Left renal cortex interstitium (tissue), 4 donors: Measurements from ENCODE around the gene AATK. TPM values are rescaled to one million over a fixed set of nuclear protein-coding genes. Genes with fewer than 3 reads are reported as not detected.

ENCODE experiments used
- DNase-seq, 4 donors: peaks; one replicate each; pipeline ENCODE4 v3.0.0-alpha.2; 2013; ENCODE audit warnings: low read depth in 4 of 4, low spot score in 2 of 4, missing footprints in 1 of 4
- polyA plus RNA-seq, 4 donors: library from polyadenylated mRNA; unstranded; fragments of 120-200 nt; gene quantifications; one replicate each; pipeline ENCODE4 v1.2.1, GENCODE V29; 2013; ENCODE audit not compliant: insufficient read length in 4 of 4

Gene AATK
- polyA plus RNA-seq, 4 donors, result 4.4 to 7.0 (median 5.4) TPM

GRCh38 chr17:81131486-81132196 is 34.4 kb downstream of the AATK start:
- no peak for DNase-seq

GRCh38 chr17:81130385-81131361 is 35.3 kb downstream of the AATK start:
- no peak for DNase-seq

GRCh38 chr17:81129711-81130367 is 36.2 kb downstream of the AATK start:
- no peak for DNase-seq

- DNase-seq, result no peak
These were observed 36.7 kb downstream of the AATK start for GRCh38 chr17:81129289-81129688.

GRCh38 chr17:81128774-81129173 is 37.2 kb downstream of the AATK start:
- no peak for DNase-seq

- DNase-seq, result no peak
These were observed 37.7 kb downstream of the AATK start for GRCh38 chr17:81128338-81128737.

GRCh38 chr17:81127526-81128177 is 38.4 kb downstream of the AATK start:
- DNase-seq, result no peak

GRCh38 chr17:81127133-81127455 is 38.9 kb downstream of the AATK start:
- no peak for DNase-seq

GRCh38 chr17:81126281-81127132 is 39.5 kb downstream of the AATK start:
- DNase-seq, result no peak

GRCh38 chr17:81125573-81126081 is 40.4 kb downstream of the AATK start:
- no peak for DNase-seq

GRCh38 chr17:81124377-81124776 is 41.6 kb downstream of the AATK start:
- no peak for DNase-seq

- no peak for DNase-seq
These were observed 42.7 kb downstream of the AATK start for GRCh38 chr17:81123052-81124048.

- no peak for DNase-seq
These were observed 43.9 kb downstream of the AATK start for GRCh38 chr17:81121841-81122733.

GRCh38 chr17:81120695-81121621 is 45.1 kb downstream of the AATK start:
- no peak for DNase-seq

- DNase-seq, result no peak
These were observed 45.9 kb downstream of the AATK start for GRCh38 chr17:81120149-81120484.
